NT2/D1 (cell line): Measurements from ENCODE around the gene ADGRB3.

ENCODE experiments used
- SUZ12 ChIP-seq: IDR thresholded peaks from 2 replicates; pipeline ENCODE4 v1.6.1; 2011; ENCODE audit not compliant: insufficient read length, insufficient read depth; ENCODE audit errors: extremely low read depth
- YY1 ChIP-seq: IDR thresholded peaks from 2 replicates; pipeline ENCODE4 v1.6.1; 2011; ENCODE audit not compliant: insufficient read length, insufficient read depth

- TF ChIP-seq YY1 (no peak), SUZ12 (no peak)
Measured at GRCh38 chr6:69026715-69027114, 391.6 kb downstream of the ADGRB3 start.
